ENCODE results near the gene POLE.

POLE gene

GRCh38 chr12:132657004-132657727, 30.0 kb downstream of the POLE start:
- DNase-seq (ENCODE audit: low read depth, low spot score) = no peak

DNA sequence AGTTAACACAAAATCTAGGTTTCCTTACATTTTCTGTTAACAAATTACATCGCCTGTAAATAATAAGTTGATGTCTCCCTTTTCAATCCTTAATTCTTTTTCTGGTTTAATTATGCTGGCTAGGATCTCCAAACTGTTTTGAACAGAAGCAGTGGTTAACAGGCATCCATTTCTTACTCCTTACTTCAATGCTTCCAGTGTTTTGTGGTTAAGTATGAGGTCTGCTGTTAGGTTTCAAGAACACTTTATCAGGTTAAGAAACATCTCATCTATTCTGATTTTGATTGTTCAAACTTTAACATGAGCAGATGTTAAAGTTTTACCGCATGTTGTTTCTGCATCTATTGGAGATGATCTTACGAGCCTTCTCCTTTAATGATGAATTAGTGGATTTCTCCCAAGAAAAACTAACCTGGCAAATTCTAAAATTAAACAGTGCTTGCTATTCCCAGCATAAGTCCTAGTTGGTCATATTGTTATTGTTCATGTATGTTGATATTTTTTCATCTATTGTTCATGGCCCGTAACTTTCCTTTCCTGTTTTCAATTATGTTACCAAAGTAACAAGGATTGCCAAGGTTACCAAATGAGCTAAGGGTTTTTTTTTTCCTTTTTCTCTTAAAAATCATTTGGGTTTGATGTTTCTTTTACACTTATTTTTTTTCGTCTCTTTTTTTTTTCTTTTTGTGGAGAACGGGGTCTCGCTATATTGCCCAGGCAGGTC, 33.4 kb downstream of the POLE start:
- no peak for DNase-seq (ENCODE audit: low read depth, low spot score)

DNA sequence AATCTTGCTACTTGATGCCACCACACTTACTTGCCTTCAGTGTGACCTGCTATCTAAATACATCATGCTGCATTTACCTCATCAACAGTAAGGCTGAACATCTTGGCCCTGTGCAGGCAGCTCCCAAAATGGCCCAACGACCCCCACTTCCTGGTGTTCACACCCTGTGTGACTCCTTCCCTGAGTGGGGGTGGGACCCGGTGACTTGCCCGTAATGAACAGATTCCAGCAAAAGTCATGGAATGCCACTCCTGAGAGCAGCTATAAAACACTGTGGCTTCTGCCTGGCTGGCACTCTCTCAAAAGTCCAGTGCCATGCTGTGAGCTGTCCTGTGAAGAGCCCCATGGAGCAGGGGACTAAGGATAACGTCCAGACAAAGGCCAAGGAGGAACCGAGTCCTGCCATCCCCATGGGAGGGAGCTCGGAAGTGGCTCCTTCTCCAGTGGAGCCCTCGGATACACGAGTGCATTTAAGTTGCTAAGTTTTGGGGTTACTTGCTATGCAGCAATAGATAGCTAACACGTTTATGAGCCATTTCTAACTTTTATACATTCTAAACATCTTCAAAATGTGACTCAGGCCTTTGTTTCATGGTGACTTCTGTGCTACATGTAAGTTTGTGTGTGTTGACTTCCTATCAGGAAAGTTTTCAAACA, 35.6 kb downstream of the POLE start:
- DNase-seq (ENCODE audit: low read depth, low spot score) = no peak

DNA sequence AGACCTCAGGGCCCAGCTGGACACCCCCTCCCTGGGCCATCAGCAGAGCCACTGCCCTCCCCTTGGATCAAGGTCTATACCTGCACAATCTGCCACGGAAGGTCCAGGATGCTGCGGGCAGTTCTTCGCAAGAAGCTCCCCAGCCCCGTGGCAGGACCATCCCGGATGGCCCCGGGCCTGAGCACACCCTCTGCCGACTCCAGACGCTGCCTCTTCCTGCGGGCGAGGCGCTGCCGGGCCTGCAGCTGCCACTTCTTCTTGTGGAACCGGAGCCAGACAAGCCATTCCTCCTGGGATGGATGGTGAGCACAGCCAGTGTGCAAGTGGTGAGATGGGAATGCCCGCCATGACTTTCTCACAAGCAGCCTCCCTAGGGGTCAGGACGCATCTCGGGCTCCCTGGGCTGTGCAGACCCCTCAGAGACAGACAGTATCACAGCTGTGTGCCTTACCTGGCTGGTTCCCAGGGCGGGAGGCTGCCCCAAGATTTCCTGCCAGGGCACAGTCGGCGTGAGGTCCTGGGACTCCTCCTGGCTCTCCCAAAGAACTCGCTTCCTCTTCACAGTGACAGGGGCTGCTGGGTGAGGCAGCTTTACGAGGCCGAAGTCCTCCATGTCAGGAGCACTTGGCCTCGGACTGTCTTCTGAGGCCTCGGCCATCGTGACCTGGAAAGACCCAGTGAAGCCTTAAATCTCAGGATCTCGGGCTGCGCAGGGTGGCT, 37.8 kb downstream of the POLE start:
- DNase-seq (ENCODE audit: low read depth, low spot score) = no peak

DNA sequence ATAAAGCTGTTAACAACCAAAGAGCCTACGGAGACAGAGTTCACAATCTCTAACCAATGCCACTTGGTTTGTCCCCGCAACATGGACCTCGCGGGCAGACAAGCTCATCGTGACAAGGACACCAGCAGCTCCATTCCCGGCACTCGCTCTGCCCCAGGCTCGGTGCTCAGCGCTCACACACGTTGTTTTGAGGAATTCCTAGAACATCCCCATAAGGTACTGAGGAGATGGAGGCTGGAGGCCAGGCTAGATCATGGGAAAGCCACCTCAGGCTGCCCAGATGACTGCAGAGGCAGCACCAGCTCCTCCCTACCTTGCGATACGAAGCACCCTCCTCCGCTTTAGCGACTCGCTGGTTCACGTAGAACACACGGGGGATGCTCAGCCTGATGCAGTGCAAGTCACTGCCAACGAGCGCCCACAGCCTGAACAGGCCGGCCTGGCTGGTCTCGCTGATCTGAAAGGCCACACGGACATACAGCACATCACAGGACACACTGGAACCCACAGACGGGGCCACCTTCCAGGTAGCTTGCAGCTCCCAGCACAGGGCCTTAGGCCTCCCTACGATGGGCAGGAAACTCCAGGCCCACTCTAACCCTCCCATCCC, 38.4 kb downstream of the POLE start:
- no peak for DNase-seq (ENCODE audit: low read depth, low spot score)

- DNase-seq (ENCODE audit: low read depth, low spot score) = no peak
These were observed 39.3 kb downstream of the POLE start for GRCh38 chr12:132647858-132648257.

DNA sequence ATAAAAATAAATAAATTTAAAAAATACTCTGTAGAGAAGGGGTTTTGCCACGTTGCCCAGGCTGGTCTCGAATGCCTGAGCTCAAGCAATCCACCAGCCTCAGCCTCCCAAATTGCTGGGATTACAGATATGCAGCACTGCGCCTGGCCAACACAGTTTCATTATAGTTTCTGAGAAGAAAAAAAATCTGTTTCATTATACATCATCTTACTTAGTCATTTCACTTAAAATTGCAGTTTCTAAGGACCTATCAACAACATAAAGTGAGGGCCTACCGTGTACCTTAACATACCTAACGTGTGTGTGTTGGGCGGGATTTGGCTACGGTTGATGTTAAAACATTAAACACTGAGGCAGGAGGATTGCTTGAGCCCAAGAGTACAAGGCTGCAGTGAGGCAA, 40.3 kb downstream of the POLE start:
- DNase-seq (ENCODE audit: low read depth, low spot score) = no peak

DNA sequence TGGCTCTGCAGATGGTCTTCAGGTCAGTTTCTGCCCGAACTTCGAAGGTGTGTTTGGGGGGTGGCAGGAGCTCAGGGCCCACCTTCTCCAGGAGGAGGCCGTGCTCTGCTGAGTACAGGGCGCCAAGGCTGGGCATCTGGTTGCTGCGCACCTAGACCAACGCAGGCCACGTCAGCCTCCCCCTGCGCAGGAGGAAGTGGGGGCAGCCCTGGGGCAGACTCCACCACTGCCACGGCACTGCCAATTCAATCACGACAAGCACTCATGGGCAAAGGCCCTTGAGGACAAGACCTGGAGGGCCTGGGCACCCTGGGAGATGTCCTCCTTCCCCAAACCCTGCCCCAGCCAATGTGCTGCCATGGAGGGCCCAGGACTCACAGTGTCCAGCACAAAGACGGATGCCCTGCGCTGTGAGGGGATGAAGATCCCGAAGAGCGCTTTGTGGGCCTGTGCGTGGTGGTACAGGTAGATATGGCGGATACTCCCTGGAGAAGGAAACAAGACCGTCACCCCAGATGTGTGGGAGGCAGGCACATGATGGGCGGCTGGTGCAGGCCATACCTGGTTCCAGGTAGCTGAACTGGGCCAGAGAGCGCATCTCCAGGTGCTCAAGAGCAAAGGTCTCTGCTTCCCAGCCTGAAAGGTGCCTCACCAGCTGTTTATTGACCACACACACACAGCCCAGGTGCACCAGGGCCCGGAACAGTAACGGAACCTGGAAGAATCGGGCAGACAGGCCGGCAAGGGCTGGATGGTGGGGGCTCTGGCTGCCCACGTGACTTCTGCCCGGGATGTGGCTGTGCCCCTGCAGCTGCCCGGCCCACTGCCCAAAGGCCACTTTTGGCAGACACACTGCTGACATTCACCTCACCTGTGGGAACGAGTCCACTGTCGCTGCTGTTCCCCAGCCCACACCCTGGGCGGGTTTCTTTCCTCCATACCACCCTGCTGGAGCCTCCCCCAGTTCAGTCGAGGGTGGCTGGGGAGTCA, 44.0 kb downstream of the POLE start:
- DNase-seq (ENCODE audit: low read depth, low spot score) = no peak

- DNase-seq (ENCODE audit: low read depth, low spot score) = no peak
These were observed 45.1 kb downstream of the POLE start for GRCh38 chr12:132641811-132642650.

DNA sequence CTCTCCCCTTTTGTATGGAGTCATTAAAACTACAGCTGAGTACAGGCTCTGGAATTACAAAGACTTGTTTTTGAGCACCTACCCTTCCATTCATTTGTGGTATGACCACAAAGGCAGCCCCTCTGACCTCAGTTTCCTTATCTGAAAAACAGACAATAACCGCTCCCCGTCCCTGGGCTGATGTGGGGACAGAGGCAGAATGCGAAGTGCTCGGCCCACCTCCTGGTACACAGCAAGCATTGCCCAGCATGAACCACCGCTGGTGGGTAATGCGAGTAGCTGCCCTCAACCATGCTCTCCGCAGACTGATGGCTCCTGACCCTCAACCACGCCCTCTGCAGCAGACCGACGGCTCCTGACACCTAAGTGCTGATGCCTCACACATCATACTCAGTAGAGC, 46.2 kb downstream of the POLE start:
- no peak for DNase-seq (ENCODE audit: low read depth, low spot score)

DNA sequence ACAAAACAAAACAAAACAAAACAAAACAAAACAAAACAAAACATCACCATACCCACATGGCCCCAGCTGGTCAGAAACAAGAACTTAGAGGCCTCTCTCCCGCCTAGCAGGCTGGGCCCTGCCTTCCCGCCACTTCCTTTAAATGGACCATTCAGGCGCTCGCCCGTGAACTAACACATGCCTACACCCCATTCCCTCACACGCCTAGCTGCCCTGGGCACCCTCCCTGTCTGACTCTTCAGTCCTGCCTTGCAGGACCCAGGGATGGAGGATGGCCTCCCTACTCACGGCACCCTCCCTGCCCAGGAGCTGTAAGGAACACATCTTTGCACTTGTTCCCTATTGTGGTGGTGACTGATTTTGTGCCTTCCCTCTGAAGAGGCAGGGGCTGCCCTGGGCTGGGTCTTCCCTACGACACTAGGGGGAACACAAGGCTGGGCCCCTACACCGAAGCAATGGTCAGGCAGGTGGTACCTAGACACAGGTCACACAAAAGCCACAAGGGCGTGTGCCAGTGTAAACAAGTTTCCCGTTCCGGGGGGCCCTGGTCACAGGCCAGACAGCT, 47.1 kb downstream of the POLE start:
- no peak for DNase-seq (ENCODE audit: low read depth, low spot score)

- DNase-seq (ENCODE audit: low read depth, low spot score) = peak; percentile 23
These were observed 48.4 kb downstream of the POLE start for GRCh38 chr12:132638541-132639408.

DNA sequence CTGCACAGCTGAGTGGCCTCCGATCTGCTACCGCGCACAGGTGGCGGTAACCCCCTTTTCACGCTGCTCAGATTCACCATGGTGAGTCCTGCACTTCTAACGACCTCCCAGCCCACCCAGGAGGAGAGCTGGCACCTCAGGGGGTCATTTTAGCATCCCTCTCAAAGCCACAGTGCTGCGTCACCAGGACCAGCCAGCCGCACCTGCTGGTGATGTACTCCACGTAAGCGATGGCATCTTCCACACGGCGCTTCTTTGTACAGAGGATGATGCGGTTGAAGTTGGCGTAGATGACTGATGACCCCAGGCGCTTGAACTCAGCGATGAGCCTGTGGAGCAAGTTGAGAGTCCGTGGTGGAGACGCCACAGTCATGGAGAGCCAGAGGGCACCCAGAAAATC, 49.3 kb downstream of the POLE start:
- DNase-seq (ENCODE audit: low read depth, low spot score) = no peak

DNA sequence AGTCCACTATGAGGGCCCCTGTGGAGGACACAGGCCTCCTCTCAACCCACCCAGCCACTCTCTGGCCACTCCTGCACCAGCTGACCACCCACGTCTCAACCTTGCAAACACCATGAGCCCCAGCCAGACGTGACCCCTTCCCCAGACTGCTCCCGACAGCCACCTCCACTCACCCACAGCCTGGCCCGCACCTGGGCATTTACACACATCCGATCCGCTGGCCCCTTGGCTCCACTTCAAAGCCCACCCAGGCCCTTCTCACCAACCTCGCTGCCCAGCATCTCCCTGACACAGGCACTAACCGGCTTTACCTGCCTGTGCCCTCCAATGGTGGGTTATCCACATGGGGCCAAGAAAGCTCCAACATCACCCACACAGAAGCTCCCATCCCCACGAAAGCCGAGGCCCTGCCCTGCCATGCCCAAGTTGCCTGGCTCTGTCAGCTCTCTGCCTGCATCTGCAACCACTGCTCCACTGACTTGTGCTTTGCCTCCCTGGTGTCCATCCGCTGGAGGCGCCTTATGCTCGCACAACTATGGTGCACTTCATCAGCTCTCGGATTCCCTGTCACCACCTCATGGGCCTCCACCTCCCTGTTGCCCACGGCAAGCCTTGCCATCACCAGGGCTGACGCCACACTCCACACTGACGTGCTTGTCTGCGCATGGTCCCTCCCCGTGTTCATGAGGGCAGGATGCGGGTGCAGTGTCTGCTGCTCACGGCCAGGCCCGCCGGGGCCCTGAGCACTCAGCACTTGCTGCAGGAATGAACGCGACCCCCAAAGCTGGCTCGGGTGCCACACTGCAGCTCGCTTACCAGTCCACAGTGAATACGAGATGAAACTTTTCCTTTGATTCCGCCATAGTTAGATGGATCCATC, 51.8 kb downstream of the POLE start:
- no peak for DNase-seq (ENCODE audit: low read depth, low spot score)

GRCh38 chr12:132634411-132634990, 52.6 kb downstream of the POLE start:
- DNase-seq (ENCODE audit: low read depth, low spot score) = no peak

GRCh38 chr12:132633901-132634300, 53.2 kb downstream of the POLE start:
- no peak for DNase-seq (ENCODE audit: low read depth, low spot score)

DNA sequence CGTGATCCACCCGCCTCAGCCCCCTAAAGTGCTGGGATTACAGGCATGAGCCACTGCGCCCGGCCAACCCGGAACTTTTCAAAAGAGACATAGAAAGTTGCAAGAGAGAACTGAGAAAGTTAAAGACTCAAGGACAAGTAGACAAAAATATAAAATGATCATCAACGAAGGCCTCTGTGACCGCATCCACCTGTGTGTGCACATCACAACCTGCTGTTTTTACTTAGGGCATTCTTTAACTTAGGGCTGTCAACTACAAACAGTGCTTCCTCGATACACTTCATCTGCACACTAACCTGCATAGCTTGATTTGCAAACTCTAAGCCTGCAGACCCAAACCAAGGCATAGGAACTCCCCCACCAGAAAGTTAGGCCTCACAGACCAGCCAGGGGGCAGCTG, 53.7 kb downstream of the POLE start:
- no peak for DNase-seq (ENCODE audit: low read depth, low spot score)

Measured in smooth muscle cell of the brain vasculature (primary cell).